T-helper 2 cell (primary cell): ENCODE data around the gene DOLPP1.
A peak's percentile ranks its signal among the peaks of the same experiment; 100 is the strongest.
"Not testable (repeated sequence)": the region's sequence is repeated elsewhere in the genome, so short reads cannot be mapped to it uniquely, and the experiment has no call there.

Experiments
- DNase-seq, 5 experiments: peaks; one replicate each; pipeline versions ENCODE4 v3.0.0 to v3.0.0-alpha.2; 2012 to 2022
- total RNA-seq, 2 donors: gene quantifications; one replicate each; lab custom pipeline; 2026; lab: John Stamatoyannopoulos, UW

The DOLPP1 gene, protein sequence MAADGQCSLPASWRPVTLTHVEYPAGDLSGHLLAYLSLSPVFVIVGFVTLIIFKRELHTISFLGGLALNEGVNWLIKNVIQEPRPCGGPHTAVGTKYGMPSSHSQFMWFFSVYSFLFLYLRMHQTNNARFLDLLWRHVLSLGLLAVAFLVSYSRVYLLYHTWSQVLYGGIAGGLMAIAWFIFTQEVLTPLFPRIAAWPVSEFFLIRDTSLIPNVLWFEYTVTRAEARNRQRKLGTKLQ
- 5.3 to 7.5 reads per million in 2 donors for total RNA-seq

DNA sequence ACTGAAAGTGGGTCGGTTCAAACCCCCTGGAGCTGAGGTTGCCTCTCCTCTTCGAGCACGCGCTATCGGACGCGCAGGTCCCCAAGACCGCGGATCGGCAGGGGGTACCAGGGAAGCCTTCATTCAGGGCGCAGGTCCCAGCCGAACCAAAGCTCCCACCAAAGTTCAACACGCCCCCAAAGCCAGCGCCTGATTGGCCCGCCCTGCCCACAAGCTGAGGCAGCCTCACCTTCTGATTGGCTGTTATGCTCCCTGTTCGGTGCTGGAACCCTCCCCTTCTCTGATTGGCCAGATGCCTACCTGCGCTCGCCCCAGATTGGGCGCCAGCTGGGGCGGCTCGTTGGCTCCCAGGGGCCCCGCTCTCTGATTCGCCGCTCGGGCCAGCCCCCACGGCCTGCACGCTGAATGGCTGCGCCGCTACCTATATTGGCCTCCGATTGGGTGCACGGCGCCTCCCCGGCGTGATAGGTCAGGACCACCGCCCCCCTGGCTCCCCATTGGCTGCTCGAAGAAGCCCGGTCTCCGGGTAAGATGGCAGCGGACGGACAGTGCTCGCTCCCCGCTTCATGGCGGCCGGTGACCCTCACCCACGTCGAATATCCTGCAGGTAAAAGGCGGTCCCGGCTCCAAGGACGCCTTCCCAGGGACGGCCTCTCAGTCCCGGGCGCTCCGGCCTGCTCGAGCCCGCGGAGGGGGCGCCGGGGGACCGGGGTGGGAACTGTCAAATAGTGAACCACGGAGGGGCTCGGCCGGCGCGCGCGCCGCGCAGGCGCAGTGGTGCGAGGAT is at the start of gene DOLPP1:
Gene DOLPP1, plus strand, starts transcription at position 511 of the 787 bp plus-strand sequence. Its CDS starts 21 bp downstream, at position 532.
- peak; percentile 96 to 100 (median 98) for DNase-seq

DNA sequence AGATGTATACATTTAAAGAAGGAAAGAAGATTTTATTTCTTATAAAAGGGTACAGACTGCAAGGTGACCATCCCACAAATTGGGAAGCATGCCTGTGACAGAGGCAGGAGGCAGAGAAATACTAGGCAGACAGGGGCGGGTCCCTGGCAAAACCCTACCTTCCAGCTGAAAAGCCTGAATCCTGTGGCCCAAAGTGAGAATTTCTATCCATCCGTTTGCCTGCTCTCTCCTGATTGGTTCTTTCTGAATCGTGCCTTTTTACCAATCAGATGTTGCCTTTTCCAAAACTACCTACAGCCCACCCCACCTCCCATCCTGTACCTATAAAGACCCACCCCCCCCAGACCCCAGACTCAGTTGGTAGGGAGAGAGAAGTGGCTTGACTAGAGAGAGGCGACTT is 49.4 kb upstream of the DOLPP1 start:
- no peak for DNase-seq

DNA sequence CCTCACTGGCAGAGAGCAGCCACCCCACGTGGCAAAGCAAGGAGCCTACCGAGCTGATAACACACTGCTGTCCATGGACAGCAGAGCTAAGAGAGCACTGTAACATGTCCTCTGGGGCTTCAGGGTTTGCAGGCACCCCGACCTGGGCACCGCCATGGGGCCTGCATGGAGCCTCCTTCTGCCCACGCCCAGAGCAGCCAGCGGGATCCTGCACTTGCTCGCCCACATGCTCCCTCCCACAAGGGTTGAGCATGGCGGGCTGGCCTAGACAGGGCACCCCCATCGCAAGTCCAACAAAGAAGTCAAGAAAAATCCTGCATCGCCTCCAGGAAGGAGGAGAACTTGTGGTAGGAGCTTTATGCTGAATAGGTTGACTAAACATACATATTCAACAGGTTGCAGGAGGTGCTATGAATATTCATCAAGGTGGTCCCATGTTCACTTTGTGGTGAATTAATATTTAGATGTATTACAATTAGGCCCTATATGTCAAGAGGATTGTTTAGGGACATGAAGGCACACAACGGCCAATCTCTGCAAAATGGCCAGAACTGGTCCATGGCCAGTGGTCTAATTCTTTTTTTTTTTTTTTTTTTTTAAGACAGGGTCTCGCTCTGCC is 48.3 kb upstream of the DOLPP1 start:
- no peak for DNase-seq

DNA sequence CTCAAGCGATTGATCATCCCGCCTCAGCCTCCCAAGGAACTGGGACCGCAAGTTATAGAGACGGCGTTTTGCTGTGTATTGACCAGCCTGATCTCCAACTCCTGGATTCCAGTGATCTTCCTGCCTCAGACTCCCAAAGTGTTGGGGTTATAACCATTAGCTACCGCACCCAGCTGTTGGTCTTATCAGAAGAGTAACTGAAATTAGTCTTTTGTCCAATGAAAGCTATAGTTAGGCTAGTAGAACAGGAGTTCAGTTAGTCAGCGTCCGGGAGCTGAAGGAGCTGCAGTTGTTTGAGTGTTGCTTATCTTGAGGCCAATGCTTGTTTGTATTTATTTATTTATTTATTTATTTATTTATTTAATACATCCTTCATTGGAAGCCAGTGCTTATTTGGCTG is 47.7 kb upstream of the DOLPP1 start:
- DNase-seq = no peak

DNA sequence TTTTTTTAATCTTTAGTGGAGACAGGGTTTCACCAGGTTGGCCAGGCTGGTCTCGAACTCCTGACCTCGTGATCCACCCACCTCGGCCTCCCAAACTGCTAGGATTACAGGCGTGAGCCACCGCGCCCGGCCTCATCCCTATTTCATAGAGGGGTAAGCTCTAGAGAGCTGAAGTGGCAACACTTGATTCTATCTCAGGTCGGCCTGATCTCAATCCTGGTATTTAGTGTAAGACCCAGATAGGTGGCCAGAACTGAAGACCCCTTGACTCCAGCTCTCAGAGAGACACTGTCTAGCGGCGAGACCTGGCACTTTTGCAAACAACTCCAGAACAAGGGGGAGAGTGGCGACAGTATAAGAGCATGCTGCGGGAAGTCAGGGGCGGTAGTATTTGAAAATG is 45.1 kb upstream of the DOLPP1 start:
- not testable (repeated sequence) for DNase-seq

DNA sequence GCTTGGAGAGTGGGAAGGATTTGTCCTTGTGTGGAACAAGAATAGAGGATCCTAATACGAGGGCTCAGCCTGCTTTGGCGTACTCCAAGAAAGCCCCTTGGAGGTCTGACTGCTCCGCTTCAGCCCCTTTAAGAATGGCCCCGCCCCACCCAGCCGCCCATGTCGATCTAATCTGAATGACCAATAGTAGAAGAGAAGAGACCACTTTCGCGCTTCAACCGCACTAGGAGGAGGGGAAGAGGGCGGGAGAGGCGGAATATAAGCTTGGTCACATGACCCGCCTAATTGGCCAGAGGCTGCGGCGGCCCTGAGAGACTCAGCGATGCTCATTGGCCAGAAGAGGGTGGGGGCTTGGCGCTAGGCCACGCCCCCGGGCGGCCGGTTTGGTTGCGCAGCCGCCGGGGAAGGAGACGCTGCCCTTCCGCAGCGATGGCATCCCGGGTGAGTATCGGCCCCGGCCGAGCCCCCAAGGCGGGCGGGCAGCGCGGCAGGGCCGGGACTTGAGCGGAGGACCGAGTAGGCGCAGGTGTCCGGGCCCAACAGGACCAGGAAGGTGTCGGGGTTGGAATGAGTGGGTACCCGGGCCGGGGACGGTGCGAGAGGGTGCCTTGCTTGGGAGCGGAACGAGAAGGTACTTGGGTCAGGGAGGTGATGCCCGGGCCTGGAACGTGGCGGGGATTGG is 44.5 kb upstream of the DOLPP1 start, which contains the start of gene MIGA2:
Gene MIGA2, plus strand, starts transcription at position 386 of the 682 bp plus-strand sequence. CDS start 3,969 bp downstream, outside the sequence.
- DNase-seq = peak; percentile 77 to 99 (median 91)

DNA sequence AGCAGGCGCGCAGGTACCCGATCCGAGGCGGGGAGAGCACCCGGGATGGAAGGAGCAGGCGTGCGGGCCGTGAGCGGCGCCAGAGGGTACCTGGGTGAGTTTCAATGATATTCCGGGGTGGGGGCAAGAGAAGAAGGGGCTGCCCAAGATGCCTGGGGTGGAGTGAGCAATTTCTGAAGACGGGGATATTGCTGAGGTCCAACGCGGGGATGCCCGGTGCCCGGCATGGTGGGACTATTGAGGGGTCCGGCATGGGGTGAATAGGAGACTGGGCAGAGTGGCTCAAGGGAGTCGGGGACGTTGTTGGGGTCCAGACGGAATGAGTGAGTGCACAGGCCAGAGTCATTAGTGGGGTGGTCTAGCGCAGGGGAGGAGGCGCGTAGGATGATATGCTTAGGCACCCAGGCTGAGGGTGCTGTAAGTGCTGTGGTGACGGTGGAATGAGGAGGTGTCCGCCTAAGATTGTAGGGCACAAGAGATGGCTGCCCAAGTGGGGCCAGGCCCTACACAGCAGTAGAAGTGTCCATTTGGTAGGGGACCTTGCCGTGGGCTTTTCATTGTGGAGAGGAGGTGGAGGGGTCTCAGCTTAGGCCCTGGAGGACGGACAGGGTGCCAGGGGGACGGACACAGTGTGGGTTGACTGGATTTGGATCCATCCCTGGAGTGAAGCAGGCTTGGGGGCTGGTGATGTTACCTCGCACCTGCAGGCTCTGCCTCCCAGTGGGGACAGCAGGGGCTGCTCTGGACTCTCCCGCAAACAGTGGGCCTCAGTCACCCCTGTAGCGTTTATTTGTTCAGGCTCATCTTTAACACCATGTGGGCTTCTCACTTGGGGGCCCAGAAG is 43.8 kb upstream of the DOLPP1 start:
- DNase-seq = peak in 1 of 5 experiments; percentile 15

DNA sequence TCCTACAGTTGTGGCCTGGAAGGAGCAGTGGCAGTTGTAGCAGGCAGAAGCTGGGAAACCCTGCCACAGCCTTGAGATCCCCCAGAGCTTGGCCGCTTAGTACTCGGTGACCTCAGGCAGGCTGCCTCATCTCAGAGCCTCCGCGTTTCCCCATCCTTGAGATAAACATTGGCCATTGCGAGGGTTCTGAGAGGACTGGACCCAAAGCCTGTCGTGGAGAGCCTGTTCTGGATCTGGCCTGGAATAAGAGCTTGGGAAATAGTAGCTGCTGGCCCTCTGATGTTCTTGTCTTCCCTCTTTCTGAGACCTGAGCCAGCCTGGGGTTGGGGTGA is 43.2 kb upstream of the DOLPP1 start:
- no peak for DNase-seq

DNA sequence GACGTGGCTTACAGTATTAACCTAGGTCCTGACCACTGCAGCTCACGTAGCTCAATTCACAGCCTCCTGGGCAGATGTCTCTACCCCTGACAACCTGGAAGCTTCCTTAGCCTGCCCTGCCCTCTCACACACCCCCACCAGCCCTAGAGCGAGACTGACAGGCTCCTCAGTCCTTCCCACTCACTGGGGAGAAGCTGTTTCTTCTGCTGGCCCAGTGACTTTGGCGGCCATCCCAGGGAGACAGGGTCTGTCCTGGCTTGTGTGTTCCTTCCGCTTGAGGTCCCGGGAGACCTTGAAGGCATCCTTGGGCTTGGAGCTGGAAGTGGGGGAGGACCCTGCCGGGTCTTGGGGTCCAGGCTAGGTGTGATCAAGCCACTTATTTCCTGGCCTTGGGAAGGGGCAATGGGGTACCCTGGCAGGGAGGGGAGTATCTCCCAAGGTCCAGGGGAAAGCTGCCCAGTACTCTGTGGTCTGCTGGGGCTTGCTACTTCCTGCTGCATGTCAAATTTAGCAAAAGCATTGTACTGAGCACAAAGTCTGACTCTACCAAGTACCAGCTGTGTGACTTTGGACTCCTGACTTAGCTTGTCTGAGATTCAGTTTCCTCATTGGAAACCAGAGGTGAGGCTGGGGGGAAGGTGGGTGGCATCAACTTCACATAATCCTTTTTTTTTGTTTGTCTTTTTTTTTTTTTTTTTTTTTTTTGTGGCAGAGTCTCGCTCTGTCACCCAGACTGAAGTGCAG is 42.6 kb upstream of the DOLPP1 start:
- no peak for DNase-seq

DNA sequence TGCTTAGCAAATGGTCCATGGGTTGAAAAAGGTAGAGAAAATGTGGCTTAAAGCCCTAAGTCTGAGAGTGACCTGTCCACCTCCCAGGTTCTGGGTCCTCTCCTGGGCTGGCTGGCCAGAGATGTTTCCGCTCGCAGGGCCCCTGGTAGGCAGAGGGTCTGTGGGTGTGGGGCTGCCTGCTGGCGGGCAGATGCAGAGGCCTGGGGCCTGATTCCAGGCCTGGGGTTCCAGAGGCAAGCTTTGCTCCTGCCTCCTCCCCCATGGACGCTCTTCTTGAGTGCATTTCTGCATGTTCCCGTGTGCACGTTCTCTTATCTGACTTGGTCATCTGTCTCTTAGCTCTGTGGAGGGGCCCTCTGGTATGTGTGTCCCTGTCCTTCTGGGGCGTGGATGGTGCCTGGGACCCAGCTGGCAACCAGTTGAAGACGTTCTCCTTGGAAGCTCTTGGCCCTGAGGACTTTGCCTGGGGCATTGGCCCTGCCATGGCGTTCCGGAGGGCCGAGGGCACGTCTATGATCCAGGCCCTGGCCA is 40.7 kb upstream of the DOLPP1 start:
- no peak for DNase-seq

DNA sequence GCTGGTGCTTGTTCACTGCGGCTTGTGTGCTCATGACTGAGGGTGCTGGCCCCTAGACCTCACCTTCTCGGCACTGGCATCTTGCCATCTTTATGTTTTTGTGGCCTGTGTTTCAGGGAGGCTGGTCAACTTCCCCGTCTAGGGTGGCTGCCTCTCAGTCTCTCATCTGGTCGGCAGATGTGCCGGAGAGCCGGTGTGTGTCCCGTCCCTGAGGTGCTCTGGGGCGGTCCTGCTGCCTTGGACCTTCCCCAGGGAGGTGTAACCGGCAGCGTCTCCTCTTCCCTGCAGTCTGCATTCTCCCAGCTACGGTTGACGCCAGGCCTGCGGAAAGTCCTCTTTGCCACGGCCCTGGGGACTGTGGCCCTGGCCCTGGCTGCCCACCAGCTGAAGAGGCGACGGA is 38.9 kb upstream of the DOLPP1 start:
- no peak for DNase-seq

DNA sequence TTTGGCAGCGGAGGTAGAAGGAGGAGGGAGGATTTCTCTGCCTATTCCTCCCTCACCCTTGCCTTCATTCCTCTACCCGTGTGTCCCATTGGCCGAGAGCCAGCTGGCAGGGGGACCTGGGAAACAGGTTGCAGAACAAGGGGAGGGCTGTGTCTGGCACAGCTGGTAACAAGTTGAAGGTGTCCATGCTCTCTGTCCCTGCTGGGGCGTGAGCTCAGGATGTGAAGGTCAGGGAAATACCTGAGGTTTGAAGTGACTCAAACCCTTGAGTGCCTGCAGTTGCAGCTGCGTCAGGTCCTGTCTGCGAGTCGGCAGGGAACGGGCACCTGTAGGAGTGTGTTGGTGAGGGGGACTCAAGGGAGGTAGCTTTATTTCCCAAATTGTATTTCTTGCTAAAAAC is 28.3 kb upstream of the DOLPP1 start:
- DNase-seq = no peak

DNA sequence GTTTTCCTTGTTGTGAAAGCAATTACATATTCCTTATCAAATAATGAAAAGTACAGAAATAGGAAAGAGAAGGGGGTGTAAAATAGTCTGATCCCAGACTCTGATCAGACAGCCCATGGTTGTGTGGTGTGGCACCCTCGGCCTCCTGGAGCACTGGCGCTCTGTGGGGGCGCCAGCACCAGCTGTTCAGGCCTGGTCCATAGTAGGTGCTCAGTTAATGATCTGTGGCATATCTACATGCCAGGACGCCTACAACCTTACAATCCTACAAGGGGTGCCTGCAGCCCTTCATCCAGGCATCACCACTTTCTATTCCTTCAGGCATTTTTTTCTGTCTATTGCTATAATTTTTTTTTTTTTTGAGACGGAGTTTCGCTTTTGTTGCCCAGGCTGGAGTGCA is 27.9 kb upstream of the DOLPP1 start:
- DNase-seq = no peak

DNA sequence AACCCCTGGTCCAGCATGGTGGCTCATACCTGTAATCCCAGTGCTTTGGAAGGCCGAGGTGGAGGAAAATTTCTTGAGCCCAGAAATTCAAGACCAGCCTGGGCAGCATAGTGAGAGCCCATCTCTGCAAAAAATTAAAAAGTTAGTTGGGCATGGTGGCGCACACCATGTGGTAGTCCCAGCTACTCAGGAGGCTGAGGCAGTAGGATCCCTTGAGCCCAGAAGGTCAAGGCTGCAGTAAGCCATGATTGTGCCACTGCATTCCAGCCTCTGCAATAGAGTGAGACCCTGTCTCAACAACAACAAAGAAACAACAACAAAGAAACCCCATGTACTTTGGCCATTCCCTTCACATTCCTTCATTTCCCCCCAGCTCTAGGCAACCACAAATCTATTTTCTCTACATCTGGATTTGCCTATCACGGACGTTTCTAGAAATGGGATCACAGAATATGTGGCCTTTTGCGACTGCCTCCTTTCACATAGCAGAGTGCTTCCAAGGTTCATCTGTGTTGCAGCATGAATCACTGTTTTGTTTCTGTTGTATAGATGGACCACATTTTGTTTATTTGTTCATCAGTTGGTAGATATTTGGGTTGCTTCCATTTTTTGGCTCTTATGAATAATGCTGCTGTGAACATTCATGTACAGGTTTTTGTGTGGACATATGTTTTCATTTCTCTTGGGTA is 26.6 kb upstream of the DOLPP1 start:
- DNase-seq = no peak

DNA sequence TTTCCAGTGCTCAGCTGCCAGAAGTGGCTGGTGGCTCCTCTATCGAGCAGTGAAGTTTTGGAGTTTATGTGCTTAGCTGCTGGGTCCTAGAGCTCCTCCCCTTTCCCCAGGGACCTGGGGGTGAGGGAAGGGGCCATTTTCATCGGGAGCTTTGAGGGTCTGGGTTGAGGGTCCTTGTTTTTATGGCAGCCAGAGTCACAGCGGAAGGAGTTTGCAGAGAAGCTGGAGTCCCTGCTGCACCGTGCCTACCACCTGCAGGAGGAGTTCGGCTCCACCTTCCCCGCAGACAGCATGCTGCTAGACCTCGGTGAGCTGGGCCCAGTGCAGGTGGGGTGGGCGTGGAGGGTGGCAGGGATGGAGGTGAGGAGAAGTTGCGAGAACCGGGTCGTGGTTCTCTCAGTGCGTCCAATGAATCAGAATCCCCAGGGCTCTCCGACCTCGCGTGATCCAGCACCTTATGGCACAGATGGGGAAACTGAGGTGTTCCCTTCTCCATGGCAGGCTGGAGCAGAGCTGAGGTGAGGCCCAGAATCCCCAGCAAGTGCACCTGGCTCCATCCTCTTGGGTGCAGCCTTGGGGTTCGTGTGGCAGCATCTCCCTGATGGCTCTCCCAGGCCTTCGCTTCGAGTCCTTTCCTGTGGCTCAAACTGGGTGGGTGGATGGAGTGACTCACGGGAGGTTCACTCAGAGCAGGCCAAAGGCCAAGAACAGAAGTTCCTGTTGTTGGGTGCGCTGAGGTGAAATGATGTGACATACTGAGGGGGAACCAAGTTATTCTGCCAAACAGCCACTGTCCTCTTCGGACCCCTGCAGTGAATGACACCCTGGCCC is 21.7 kb upstream of the DOLPP1 start:
- no peak for DNase-seq

DNA sequence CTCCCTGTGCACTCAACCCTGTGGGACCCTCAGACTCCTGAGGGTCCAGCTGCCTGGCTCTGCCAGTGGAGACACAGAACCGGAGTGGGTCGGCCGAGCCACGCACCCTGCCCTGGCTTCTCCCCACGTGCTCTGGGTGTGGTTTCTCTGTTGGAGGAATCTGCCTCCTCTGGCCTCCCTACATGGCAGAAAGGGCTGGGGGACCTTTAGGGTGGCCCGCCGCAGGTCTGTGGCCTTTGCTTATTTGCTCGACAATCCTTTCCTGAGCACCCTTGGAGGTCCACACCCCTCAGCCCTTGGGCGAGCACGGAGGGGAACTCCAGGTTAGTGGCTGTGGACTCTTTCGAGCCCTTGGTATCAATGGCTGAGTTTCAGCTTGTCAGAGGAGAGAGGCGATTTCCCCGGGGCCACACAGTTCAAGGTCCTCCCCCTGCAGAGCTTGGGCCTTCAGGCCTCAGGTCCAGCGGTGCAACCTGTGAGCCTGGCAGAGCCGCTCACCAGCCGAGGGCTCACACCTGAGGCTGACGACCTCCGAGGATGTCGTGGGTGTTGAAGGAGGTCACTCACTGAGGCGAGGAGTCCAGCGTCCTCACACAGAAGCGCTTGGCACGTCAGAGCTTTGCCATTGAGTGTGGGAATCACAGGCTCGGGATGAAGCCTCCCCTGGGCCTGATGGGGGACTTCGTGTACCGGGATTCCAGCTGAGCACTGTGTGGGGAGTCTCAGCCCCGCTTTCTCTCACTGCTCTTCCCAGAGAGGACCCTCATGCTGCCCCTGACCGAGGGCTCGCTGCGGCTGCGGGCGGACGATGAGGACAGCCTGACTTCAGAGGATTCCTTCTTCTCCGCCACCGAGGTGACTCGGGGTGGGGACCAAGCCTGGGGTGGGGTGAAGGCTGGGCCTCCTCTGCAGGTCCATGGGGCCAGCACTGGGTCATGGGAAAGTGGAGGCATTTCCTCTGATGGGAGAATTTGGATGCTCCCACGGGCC is 20.8 kb upstream of the DOLPP1 start:
- no peak for DNase-seq

DNA sequence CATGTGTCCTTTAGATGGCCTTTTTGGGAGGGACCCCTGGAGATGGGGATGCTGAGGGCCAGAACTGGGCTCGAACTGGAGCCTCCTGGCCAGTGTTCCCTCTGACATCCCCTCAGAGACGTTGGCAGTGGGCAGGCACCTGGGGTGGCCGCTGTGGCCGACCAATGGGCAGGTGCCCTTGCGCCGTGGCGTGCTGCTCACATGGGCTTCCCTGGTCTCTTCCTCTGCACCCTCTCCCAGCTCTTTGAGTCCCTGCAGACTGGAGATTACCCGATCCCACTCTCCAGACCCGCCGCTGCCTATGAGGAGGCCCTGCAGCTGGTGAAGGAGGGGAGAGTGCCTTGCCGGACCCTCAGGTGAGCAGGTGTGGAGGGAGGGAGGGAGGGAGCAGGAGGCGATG is 19.9 kb upstream of the DOLPP1 start:
- no peak for DNase-seq

DNA sequence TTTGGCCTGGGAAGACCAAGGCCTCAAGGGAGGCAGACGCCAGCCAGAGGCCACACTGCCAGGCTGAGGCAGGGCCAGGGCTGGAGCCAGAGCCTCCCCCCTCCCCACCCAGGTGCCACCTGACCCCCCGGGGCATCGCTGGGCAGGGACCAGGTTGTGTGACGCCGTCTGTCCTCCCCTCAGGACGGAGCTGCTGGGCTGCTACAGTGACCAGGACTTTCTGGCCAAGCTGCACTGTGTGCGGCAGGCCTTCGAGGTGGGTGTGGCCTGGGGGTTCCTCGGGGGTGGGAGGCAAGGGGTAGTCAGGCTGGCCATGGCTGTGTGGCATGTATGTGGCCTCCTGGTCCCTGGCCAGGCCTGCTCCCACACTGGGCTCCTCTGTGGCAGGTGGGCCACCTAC is 17.9 kb upstream of the DOLPP1 start:
- DNase-seq = no peak
